HG03139 (cell line): Measurements from ENCODE around the gene MCM9.
A peak's percentile ranks its signal among the peaks of the same experiment; 100 is the strongest.
"Not testable (repeated sequence)": the region's sequence is repeated elsewhere in the genome, so short reads cannot be mapped to it uniquely, and the experiment has no call there.

Experiments
- ATAC-seq: cut with Tn5 transposase; IDR thresholded peaks from one replicate; pipeline ENCODE4 v1.9.1; 2021; ENCODE audit not compliant: unreplicated experiment

The MCM9 gene

GRCh38 chr6:118868901-118869300 lies 66.1 kb downstream of the MCM9 start:
- ATAC-seq = not testable (repeated sequence)

GRCh38 chr6:118867181-118867580 lies 67.8 kb downstream of the MCM9 start:
- no peak for ATAC-seq

- ATAC-seq = no peak
Measured at GRCh38 chr6:118865100-118865391, 69.9 kb downstream of the MCM9 start.

DNA sequence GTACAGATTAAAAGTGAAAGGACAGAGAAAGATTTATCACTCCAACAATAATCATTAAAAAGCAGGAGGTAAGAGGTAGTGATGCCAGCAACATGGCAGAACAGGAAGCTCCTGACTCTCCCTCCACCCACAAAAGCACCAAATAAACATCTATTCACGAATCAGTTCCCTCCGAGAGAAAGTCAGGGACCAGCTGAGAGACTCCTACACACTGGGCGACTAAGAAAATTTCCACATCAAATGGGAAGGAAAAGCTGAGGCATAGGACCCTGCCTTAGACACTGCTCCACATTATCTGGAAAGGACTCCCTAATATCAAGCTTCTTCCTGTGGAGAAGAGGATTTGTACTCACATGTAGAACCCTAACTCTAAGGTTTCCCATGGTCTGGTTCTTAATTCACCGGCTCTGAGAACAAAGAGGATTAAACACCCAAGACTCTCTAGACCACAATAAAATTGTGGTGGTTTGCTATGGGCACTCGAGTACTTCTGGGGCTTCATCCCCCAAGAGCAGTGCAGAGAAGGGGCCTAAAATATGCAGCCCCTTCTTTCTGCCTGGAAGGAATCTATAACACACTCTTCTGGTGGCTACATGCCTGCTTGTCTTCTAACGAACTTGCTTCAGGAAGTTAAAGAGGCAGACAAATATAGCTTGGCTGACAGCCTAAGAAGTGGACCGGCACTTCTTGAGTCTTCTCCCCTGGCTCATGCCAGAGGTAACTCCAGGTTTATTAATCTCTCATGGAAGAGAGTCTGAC lies 70.4 kb downstream of the MCM9 start:
- ATAC-seq = no peak

DNA sequence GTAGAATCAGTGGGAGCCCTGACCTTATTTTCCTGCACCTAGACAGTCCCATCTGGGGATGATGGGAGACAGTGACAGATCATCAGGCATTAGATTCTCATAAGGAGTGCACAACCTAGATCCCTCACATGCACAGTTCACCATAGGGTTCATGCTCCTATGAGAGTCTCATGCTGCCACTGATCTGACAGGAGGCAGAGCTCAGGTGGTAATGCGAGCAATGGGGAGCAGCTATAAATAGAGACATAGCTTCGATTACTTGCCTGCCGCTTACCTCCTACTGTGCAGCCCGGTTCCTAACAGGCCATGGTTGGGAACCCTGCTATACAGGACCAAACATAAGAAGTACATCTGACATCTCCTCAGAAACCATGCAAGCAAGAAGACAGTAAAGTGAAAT lies 72.5 kb downstream of the MCM9 start:
- ATAC-seq = no peak

GRCh38 chr6:118860880-118861279 lies 74.1 kb downstream of the MCM9 start:
- no peak for ATAC-seq

- ATAC-seq = no peak
Measured at GRCh38 chr6:118860363-118860762, 74.6 kb downstream of the MCM9 start.

DNA sequence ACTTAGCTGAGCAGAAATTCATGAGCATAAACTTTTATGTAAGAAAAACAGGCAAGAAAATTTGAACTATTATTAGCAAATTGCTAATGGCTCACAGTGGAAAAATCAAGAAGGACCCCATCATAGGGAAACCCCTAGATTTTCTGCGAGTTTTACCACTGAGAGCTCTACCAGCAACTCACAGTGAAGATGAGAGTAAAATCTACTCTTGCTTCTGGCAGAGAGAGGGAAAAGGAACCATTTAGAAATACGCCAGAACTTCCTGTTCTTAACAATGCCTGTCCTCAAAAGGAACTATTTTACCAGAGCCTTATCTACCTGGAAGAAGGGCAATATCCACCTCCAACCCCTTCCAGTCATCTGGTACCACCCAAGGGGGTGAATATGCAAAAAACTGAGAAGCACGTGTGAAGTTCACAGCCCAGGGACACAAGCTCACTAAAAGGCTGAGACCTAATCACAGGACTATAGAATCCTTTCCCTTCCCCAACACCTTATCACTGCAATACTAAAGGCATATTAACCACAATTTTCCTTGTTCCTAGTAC lies 75.4 kb downstream of the MCM9 start:
- ATAC-seq = no peak

DNA sequence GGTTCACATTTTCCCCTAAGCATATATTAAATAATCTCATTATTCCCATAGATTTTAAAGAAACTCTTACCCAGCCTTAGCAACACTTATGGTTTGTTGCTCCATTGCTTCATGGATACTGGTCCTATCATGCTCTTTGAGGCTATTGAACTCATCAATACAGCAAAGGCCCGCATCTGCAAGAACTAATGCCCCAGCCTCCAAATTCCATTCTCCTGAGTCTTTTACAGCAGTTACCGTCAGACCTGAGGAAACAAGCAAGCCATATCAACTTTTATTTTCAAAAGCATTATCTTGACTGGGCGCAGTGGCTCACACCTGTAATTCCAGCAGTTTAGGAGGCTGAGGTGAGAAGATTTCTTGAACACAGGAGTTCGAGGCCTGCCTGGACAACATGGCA lies 78.7 kb downstream of the MCM9 start:
- no peak for ATAC-seq

DNA sequence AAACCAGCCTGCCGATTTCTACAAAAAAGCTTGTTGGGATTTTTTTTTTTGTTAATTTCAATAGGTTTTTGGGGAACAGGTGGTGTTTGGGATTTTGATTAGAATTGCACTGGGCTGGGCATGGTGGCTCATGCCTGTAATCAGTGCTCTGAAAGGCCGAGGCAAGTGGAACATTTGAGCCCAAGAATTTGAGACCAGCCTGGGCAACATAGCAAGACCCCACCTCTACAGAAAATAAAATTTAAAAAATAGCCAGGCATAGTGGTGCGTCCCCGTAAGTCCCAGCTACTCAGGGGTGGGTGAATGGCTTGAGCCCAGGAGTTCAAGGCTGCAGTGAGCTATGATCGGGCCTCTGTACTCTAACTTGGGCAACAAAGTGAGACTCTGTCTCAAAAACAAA lies 81.6 kb downstream of the MCM9 start:
- ATAC-seq = no peak

DNA sequence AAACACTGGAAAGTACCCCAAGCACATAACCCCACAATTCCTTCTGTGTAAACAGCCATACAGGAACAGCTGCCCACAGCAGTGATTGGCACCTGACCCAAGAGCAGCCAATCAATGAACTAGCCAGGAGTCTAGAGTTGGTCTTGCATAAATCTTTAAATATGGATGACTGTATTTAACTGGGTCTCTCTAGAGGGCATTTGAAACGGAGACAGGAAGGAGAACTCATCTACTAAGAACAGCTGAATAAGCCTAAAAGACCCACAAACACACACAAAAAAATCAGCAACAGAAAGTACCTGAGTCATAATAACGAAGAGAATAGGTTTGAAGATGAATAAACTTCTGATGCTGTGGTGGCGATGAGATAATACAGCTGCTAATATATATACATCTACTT lies 90.0 kb downstream of the MCM9 start:
- no peak for ATAC-seq

GRCh38 chr6:118843685-118844390 lies 91.1 kb downstream of the MCM9 start:
- ATAC-seq = peak; percentile 80

GRCh38 chr6:118830691-118831090 lies 104.3 kb downstream of the MCM9 start:
- ATAC-seq = no peak

- no peak for ATAC-seq
Measured at GRCh38 chr6:118829817-118830478, 105.0 kb downstream of the MCM9 start.

DNA sequence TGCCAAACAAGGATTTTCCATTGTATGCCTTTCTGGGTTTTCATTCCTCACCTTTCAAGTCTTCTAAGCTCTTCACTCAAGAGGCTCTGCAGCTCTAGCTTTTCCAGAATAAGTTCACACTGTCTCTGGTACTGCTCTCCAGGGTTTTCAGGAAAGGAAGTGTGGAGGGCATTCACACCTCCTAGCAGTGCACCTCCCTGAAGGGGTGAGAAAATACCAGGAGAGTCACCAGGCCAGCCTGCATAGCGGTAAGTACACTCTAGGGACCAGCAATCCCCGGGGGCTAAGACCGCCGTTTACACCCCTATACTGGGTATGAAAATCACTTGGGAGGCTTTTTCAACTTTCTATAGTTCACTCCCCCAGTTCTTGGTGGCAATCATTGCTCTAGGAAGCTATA lies 108.9 kb downstream of the MCM9 start:
- no peak for ATAC-seq

GRCh38 chr6:118825661-118826060 lies 109.3 kb downstream of the MCM9 start:
- ATAC-seq = no peak

DNA sequence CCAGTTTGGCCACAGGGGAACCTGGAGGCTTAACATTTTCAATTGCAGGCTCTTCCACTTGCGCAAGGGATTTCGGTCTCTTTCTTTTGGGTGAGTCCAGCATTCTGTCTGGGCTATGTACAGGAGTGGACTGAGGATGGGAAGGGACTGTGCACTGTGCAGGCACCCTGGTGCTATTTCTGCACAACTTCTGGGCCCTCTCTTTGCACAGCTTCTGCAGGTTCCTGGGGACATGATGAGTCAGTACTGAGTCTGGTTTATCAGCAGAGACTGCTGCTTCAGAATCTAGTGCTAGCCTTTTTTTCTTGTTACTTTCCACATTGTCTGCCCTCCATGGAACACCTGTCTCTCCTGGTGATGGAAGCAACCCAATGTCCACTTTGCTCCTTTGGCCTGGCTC lies 119.5 kb downstream of the MCM9 start:
- ATAC-seq = no peak

GRCh38 chr6:118813775-118814174 lies 121.2 kb downstream of the MCM9 start:
- ATAC-seq = no peak

GRCh38 chr6:118812970-118813369 lies 122.0 kb downstream of the MCM9 start:
- no peak for ATAC-seq

DNA sequence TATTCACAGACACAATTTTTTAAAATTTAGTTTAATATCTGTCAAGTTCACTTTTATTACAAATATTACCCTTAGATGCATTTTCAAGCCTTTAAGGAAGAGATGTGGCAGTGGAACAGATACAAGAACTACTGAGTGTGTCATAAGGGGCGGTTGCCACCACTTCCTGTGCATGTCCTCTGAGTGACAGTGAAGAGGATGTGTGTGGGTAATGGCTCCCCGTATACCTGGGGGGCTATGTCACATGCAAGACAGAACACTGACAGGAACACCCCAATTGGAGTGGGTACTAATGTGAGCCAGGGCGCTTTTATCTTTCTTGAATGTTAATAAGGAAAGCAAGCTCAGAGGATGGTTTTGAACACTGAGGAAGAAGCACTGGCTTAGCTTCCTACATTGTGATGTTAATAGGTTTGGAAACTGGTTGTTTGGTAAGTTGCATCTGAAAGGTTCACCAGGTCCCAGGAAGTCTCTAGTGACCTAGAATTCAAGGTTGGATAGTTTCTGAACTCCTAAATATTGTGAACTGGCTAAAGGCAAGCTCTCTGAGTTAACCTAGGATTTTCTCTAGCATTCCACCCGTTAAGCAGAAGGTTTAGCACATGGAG lies 124.4 kb downstream of the MCM9 start:
- ATAC-seq = peak; percentile 93

- no peak for ATAC-seq
Measured at GRCh38 chr6:118808793-118809638, 125.9 kb downstream of the MCM9 start.
